ENCODE results near the gene TMPO.
"Not testable (repeated sequence)": the region's sequence is repeated elsewhere in the genome, so short reads cannot be mapped to it uniquely, and the experiment has no call there.

The TMPO gene

GRCh38 chr12:98513379-98514322 lies 1.7 kb upstream of the TMPO start:
- DNase-seq: no peak

- no peak for DNase-seq
Observed at GRCh38 chr12:98514982-98515286, 456 bp upstream of the TMPO start.

GRCh38 chr12:98516111-98516873 lies 902 bp downstream of the TMPO start:
- DNase-seq: peak; percentile 92

- DNase-seq: no peak
Observed at GRCh38 chr12:98519257-98519907, 4.0 kb downstream of the TMPO start.

GRCh38 chr12:98530068-98530467 lies 14.7 kb downstream of the TMPO start:
- DNase-seq: no peak

GRCh38 chr12:98532687-98533304 lies 17.4 kb downstream of the TMPO start:
- peak; percentile 28 for DNase-seq

- DNase-seq: no peak
Observed at GRCh38 chr12:98533723-98534251, 18.4 kb downstream of the TMPO start.

- DNase-seq: no peak
Observed at GRCh38 chr12:98538031-98538430, 22.6 kb downstream of the TMPO start.

- DNase-seq: no peak
Observed at GRCh38 chr12:98543701-98544100, 28.3 kb downstream of the TMPO start.

GRCh38 chr12:98544751-98545150 lies 29.4 kb downstream of the TMPO start:
- no peak for DNase-seq

- no peak for DNase-seq
Observed at GRCh38 chr12:98549371-98550110, 34.2 kb downstream of the TMPO start.

GRCh38 chr12:98551787-98552186 lies 36.4 kb downstream of the TMPO start:
- DNase-seq: no peak

GRCh38 chr12:98558097-98558496 lies 42.7 kb downstream of the TMPO start:
- DNase-seq: not testable (repeated sequence)

GRCh38 chr12:98559666-98560065 lies 44.3 kb downstream of the TMPO start:
- no peak for DNase-seq

- no peak for DNase-seq
Observed at GRCh38 chr12:98561846-98562245, 46.5 kb downstream of the TMPO start.

- DNase-seq: no peak
Observed at GRCh38 chr12:98572010-98572409, 56.6 kb downstream of the TMPO start.

- no peak for DNase-seq
Observed at GRCh38 chr12:98574110-98574509, 58.7 kb downstream of the TMPO start.

- DNase-seq: no peak
Observed at GRCh38 chr12:98575013-98575412, 59.6 kb downstream of the TMPO start.

- not testable (repeated sequence) for DNase-seq
Observed at GRCh38 chr12:98576795-98577194, 61.4 kb downstream of the TMPO start.

GRCh38 chr12:98578392-98578791 lies 63.0 kb downstream of the TMPO start:
- DNase-seq: no peak

GRCh38 chr12:98578821-98579220 lies 63.4 kb downstream of the TMPO start:
- no peak for DNase-seq

GRCh38 chr12:98579347-98579746 lies 64.0 kb downstream of the TMPO start:
- no peak for DNase-seq

Data from KG1 (cell line).